Stimulated activated CD8-positive, alpha-beta memory T cell treated with anti-CD3 and anti-CD28 coated beads, Interleukin-12 subunit alpha, Interleukin-12 subunit beta, amount 100 ng/mL, for 4 hours (primary cell): Measurements from ENCODE around the gene ZNF532.
"Not testable (repeated sequence)": the region's sequence is repeated elsewhere in the genome, so short reads cannot be mapped to it uniquely, and the experiment has no call there.

ENCODE experiments used
- DNase-seq: peaks from one replicate; pipeline ENCODE4 v3.0.0-alpha.2; 2020; ENCODE audit warnings: low read depth

Gene ZNF532

GRCh38 chr18:59008302-59008974 is 143.8 kb downstream of the ZNF532 start:
- DNase-seq, result no peak

- no peak for DNase-seq
Measured at GRCh38 chr18:59009846-59010245, 145.2 kb downstream of the ZNF532 start.

DNA sequence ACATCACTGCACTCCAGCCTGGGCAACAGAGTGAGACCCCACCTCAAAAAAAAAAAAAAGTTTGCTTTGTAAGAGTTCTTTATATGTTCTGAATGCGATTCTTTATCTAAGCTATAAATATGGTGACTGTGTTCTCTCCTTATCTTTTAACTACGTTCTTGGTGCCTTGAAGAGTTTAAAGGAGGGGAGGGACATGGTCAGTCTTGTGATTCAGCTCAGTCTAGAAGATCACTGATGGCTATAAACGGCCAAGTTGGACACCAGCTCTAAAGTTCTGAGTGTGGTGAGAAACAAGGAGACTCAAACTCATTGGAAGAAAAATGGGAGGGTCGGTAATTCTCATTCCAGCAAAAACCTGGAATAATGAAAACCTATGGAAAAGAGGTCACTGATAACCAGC is 146.6 kb downstream of the ZNF532 start:
- DNase-seq, result no peak

DNA sequence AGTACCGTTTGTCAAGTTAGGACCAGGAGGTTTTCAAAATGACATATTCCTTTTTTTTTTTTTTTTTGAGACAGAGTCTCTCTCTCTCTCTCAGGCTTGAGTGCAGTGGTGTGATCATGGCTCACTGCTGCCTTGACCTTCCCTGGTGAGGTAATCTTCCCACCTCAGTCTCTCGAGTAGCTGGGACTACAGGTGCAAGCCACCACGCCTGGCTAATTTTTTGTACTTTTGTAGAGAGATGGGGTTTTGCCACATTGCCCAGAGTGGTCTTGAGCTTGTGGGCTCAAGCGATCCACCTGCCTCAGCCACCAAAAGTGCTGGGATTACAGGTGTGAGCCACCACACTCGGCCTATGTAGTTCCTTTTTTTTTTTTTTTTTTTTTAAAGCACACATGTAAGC is 147.1 kb downstream of the ZNF532 start:
- no peak for DNase-seq

DNA sequence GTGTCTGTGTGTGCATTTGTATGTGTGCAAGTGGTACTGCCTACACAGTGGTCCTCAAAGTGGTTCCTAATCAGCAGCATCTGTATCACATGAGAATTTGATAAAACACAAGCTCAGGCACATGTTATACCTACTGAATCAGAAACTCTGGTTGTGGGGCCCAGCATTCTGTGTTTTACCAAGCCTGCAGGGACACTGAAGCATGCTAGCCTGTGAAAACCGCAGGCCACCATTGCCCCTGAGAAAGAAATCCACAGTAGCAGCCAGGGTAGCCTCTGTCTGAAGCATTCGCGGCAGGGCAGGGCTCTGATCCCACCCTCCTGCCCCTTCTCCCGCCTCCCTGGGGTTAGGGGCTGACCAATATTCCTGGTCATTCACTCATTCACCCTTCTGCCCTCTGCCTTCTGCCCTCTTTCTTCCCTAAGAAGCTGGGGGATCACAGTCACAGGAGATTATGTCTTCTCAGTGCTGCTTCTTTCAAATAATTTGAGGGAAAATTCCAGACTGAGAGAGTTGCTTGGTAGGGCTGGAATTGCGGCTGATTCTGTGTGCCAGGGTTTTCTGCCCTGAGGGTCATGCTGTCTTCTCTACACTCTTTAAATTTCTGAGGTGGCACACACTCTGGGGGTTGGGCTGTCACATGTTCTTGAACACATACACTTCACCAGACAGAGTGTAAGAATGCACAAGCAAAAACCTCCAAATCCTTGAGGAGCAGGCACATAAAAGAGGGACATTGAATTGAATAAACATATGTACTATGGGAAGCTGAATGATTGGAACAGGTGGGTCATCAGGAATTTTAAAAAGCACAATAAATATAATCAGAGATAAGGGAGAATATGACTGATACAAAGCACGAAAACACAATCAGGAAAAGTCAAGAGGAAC is 148.4 kb downstream of the ZNF532 start:
- DNase-seq, result no peak

DNA sequence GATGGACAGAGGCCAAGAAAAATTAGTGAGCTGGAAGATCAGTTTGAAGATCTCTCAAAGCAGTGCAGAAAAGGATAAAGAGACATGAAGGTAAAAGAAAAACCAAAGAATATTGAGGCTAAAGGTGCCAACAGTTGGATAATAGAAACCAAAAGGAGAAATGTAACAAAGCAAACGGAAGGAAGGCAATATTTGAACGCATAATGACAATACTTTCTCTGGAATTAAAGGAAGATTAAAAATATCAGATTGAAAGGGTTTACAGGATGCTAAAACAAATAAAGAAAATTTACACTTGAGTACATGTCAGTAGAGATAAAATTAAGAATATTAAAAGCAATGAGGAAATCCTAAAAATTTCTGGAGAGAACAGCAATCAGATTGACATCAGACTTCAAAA is 149.1 kb downstream of the ZNF532 start:
- no peak for DNase-seq

GRCh38 chr18:59015531-59016152 is 151.0 kb downstream of the ZNF532 start:
- no peak for DNase-seq

DNA sequence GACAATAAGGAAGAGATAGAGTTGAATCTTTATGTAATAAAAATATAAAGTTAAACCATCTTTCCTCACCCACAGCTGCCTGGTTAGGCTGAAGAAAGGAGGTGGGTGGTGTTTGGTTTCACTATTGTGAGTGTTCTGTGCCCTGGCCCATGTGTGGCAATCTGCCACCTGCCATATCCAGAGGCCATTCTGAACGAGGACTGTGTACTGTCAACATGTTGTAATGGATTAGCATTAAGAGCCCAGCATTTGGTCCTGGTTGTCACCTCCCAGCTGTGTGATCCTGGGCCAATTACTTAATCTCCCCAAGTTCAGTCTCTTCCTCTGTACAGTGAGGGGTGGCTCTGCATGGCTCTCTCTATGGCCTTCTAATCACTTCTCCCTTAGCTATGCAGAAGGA is 156.8 kb downstream of the ZNF532 start:
- DNase-seq, result no peak

GRCh38 chr18:59022167-59022945 is 157.7 kb downstream of the ZNF532 start:
- no peak for DNase-seq

- no peak for DNase-seq
Measured at GRCh38 chr18:59024829-59025228, 160.2 kb downstream of the ZNF532 start.

GRCh38 chr18:59025532-59025931 is 160.9 kb downstream of the ZNF532 start:
- not testable (repeated sequence) for DNase-seq

GRCh38 chr18:59026364-59026763 is 161.7 kb downstream of the ZNF532 start:
- no peak for DNase-seq

GRCh38 chr18:59026831-59027410 is 162.2 kb downstream of the ZNF532 start:
- no peak for DNase-seq

GRCh38 chr18:59029663-59030429 is 165.2 kb downstream of the ZNF532 start:
- DNase-seq, result no peak

- no peak for DNase-seq
Measured at GRCh38 chr18:59032308-59032707, 167.6 kb downstream of the ZNF532 start.

DNA sequence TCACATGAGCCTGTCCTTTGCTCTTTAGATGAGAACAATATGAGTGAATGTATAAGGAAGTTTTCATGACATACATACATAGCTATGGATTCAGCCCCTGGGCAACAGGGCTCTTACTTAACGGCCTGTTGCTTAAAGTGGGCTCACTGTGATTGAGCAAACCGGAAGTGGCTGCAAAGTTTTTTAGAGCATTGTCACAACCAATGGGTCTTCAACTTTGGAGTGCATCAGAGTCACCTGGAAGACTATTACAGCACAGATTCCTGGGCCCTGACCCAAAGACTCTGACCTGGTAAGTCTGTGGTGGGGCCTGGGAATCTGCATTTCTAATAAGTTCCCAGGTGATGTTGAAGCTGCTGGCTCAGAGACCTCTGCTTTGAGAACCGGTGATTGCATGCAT is 168.7 kb downstream of the ZNF532 start:
- DNase-seq, result no peak

GRCh38 chr18:59033974-59034373 is 169.3 kb downstream of the ZNF532 start:
- DNase-seq, result no peak

DNA sequence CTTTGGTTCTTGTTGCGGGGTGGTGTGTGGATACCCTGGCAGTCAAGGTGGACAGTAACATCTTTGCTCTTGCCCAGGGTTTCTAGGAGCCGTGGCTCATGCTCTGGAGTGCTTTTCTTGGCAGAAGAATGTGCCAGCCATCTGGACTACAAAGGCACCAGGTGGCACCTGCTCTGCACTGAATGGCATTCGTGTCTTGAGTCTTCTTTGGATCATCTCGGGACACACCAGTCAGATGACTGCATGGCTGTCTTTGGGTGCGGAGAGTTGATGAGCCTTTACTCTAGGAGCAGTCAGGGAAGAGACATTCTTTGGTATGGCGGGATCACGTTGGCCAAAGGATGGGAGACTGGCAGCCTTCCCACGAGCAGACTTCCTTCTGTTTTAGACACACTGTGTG is 170.9 kb downstream of the ZNF532 start:
- DNase-seq, result no peak
